ENCODE data around the gene LGALS12.
A peak's percentile ranks its signal among the peaks of the same experiment; 100 is the strongest.

LGALS12 gene

GRCh38 chr11:63505857-63506528 is at the start of gene LGALS12:
LGALS12 (plus strand) TSS chr11:63506084; CDS start chr11:63506459, 375 bp downstream.
- no peak for TF ChIP-seq CTCF (conservative IDR thresholded peaks at IDR 0.05)
- peak within 1 kb of the TSS; percentile 21; the same call in 1 of the 2 replicates for H3K27ac ChIP-seq

- no peak for TF ChIP-seq CTCF (conservative IDR thresholded peaks at IDR 0.05)
- no peak overlapping the region for H3K27ac ChIP-seq
Observed at GRCh38 chr11:63459586-63459985, 46.3 kb upstream of the LGALS12 start.

GRCh38 chr11:63462137-63462536 is 43.7 kb upstream of the LGALS12 start:
- H3K27ac ChIP-seq: no peak overlapping the region
- TF ChIP-seq CTCF (conservative IDR thresholded peaks at IDR 0.05): no peak

GRCh38 chr11:63470311-63470710 is 35.6 kb upstream of the LGALS12 start:
- TF ChIP-seq CTCF (conservative IDR thresholded peaks at IDR 0.05): no peak

GRCh38 chr11:63472372-63472771 is 33.5 kb upstream of the LGALS12 start:
- TF ChIP-seq CTCF (conservative IDR thresholded peaks at IDR 0.05): peak; percentile 11; the same call in 1 of the 2 replicates
- no peak overlapping the region for H3K27ac ChIP-seq

More at GRCh38 chr11:63470311-63470710, 35.6 kb upstream of the LGALS12 start:
- H3K27ac ChIP-seq: no peak overlapping the region

- H3K27ac ChIP-seq: no peak overlapping the region
- no peak for TF ChIP-seq CTCF (conservative IDR thresholded peaks at IDR 0.05)
Observed at GRCh38 chr11:63476618-63477017, 29.3 kb upstream of the LGALS12 start.

- peak; percentile 100 for TF ChIP-seq CTCF (conservative IDR thresholded peaks at IDR 0.05)
- peak overlapping the region; percentile 5; the same call in 1 of the 2 replicates for H3K27ac ChIP-seq
Observed at GRCh38 chr11:63478896-63479295, 27.0 kb upstream of the LGALS12 start.

All from VCaP (cell line).